ENCODE results near the gene MROH9. TPM values are rescaled to one million over a fixed set of nuclear protein-coding genes. Genes with fewer than 3 reads are reported as not detected.

MROH9 gene
- total RNA-seq, 1 experiment from 2014 or later, result not detected

DNA sequence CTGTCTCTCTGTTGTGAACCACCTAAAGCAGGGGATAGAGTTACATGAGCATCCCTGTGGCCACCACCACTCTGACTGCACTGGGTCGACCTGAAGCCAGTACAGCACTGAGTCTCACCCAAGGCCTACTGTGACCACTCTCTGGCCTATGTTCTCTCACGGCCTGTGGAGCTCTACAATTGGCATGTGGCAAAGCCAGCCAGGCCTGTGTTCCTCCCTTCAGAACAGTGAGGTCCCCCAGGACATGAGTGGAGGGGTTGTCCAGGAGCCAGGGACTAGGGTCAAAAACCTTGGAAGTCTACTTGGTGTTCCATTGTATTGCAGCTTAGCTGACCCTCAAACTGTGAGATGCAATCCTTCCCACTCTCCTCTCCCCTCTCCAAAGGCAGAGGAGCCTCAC is 112.7 kb downstream of the MROH9 start:
- Histone ChIP-seq H2BK120ac (ENCODE audit: low read depth, low read length, poor library complexity, severe bottlenecking) (no peak overlapping the region), H3K56ac (ENCODE audit: insufficient read length, low read depth, low read length) (no peak overlapping the region), H3K14ac (ENCODE audit: insufficient read depth, low read length) (no peak overlapping the region), H4K20me1 (ENCODE audit: control insufficient read depth, insufficient read depth, insufficient read length) (no peaks in the 10 kb centered on the region), H3K4me1 (ENCODE audit: insufficient read depth, low read length) (no peaks in the 10 kb centered on the region), H2AK5ac (ENCODE audit: insufficient read length, low read length) (no peak overlapping the region), H4K8ac (replicated peaks; ENCODE audit: insufficient read length, low read depth, low read length) (no peak overlapping the region), H3K27ac (ENCODE audit: insufficient read length, low read depth, low read length) (no peak overlapping the region), H4K5ac (ENCODE audit: insufficient read length, low read depth, low read length) (no peak overlapping the region), H3K4ac (ENCODE audit: low read depth, low read length) (no peak overlapping the region), H3K23me2 (ENCODE audit: insufficient read length, low read depth, low read length, poor library complexity, severe bottlenecking) (no peaks in the 10 kb centered on the region), H3K23ac (ENCODE audit: insufficient read length, low read depth, low read length) (no peak overlapping the region), H3K18ac (ENCODE audit: insufficient read length, low read depth, low read length) (no peak overlapping the region), H2BK5ac (ENCODE audit: insufficient read length, low read length) (no peak overlapping the region), H3K9ac (ENCODE audit: extremely low read depth, insufficient read length, low read length) (no peak overlapping the region), H3K9me3 (ENCODE audit: control insufficient read depth, low read depth, low read length) (no peaks in the 10 kb centered on the region), H2BK15ac (ENCODE audit: low read depth, low read length) (no peak overlapping the region), H3K4me2 (ENCODE audit: insufficient read depth, insufficient read length, low read length) (no peak overlapping the region), H3K27me3 (ENCODE audit: insufficient read depth, low read length) (no peaks in the 10 kb centered on the region), H3K79me1 (ENCODE audit: insufficient read depth, low read depth, low read length, poor library complexity, severe bottlenecking) (no peaks in the 10 kb centered on the region), H2BK20ac (ENCODE audit: low read depth, low read length, poor library complexity, severe bottlenecking) (no peak overlapping the region), H2BK12ac (ENCODE audit: insufficient read length, low read depth, low read length) (no peak overlapping the region), H2AFZ (ENCODE audit: low read length) (no peak overlapping the region), H3T11ph (ENCODE audit: low read length) (no peak overlapping the region), H3K79me2 (ENCODE audit: insufficient read depth, low read length) (no peaks in the 10 kb centered on the region), H4K91ac (ENCODE audit: insufficient read length, low read depth, low read length) (no peak overlapping the region)
- no peak overlapping the region for H3K4me3 Mint-ChIP-seq
- H3K27ac Mint-ChIP-seq, result peak overlapping the region in 1 of 3 experiments; percentile 77; a peak in 1 of 7 replicates
- H3K9me3 Mint-ChIP-seq, result peaks cover 0 to 5% of the 10 kb centered on the region in 2 experiments; a peak in 2 of 5 replicates
- WGBS (ENCODE audit: extremely low coverage, insufficient read length, low lambda C conversion rate), result no CpG with 5 or more reads among the region's 2 CpGs
- TF ChIP-seq, protein P1, sequence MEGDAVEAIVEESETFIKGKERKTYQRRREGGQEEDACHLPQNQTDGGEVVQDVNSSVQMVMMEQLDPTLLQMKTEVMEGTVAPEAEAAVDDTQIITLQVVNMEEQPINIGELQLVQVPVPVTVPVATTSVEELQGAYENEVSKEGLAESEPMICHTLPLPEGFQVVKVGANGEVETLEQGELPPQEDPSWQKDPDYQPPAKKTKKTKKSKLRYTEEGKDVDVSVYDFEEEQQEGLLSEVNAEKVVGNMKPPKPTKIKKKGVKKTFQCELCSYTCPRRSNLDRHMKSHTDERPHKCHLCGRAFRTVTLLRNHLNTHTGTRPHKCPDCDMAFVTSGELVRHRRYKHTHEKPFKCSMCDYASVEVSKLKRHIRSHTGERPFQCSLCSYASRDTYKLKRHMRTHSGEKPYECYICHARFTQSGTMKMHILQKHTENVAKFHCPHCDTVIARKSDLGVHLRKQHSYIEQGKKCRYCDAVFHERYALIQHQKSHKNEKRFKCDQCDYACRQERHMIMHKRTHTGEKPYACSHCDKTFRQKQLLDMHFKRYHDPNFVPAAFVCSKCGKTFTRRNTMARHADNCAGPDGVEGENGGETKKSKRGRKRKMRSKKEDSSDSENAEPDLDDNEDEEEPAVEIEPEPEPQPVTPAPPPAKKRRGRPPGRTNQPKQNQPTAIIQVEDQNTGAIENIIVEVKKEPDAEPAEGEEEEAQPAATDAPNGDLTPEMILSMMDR (conservative IDR thresholded peaks at IDR 0.05), result no peak
- H3K4me1 Mint-ChIP-seq, result no peaks in the 10 kb centered on the region; a peak in 1 of 4 replicates
- no peak for DNase-seq
- no peaks in the 10 kb centered on the region for H3K27me3 Mint-ChIP-seq (ENCODE audit: low read depth)
- no peaks in the 10 kb centered on the region for H3K36me3 Mint-ChIP-seq (ENCODE audit: insufficient read depth in 1 of 3, low read depth in 3 of 3)
